ENCODE results near the gene CD22. TPM values are rescaled to one million over a fixed set of nuclear protein-coding genes. Genes with fewer than 3 reads are reported as not detected.

Gene CD22
- total RNA-seq, 4 donors from 2014 or later = 7.2 to 22.8 (median 13.4) TPM

GRCh38 chr19:35313587-35313986, 15.4 kb upstream of the CD22 start:
- DNase-seq (ENCODE audit: low spot score in 2 of 2) = no peak

GRCh38 chr19:35314031-35314430, 15.0 kb upstream of the CD22 start:
- WGBS, 2 donors = 81 to 87% methylated on average over 8 of the region's 8 CpGs

More at GRCh38 chr19:35313587-35313986, 15.4 kb upstream of the CD22 start:
- H3K4me3 ChIP-seq = no peak overlapping the region
- peaks cover 0 to 32% (median 0%) of the 10 kb centered on the region in 4 donors for H3K4me1 ChIP-seq
- TF ChIP-seq EP300 (IDR thresholded peaks at IDR 0.05) (no peak), POLR2A (IDR thresholded peaks at IDR 0.05) (no peak)
- TF ChIP-seq, protein P1, sequence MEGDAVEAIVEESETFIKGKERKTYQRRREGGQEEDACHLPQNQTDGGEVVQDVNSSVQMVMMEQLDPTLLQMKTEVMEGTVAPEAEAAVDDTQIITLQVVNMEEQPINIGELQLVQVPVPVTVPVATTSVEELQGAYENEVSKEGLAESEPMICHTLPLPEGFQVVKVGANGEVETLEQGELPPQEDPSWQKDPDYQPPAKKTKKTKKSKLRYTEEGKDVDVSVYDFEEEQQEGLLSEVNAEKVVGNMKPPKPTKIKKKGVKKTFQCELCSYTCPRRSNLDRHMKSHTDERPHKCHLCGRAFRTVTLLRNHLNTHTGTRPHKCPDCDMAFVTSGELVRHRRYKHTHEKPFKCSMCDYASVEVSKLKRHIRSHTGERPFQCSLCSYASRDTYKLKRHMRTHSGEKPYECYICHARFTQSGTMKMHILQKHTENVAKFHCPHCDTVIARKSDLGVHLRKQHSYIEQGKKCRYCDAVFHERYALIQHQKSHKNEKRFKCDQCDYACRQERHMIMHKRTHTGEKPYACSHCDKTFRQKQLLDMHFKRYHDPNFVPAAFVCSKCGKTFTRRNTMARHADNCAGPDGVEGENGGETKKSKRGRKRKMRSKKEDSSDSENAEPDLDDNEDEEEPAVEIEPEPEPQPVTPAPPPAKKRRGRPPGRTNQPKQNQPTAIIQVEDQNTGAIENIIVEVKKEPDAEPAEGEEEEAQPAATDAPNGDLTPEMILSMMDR (IDR thresholded peaks at IDR 0.05) = no peak
- WGBS, 2 donors = 49 to 52% methylated on average over 7 of the region's 7 CpGs
- H3K36me3 ChIP-seq = peaks cover 0 to 9% (median 0%) of the 10 kb centered on the region in 3 donors
- H3K9me3 ChIP-seq = no peaks in the 10 kb centered on the region
- no peaks in the 10 kb centered on the region for H3K27me3 ChIP-seq
- no peak overlapping the region for H3K27ac ChIP-seq

GRCh38 chr19:35314858-35315470, 14.0 kb upstream of the CD22 start:
- no peak overlapping the region for H3K27ac ChIP-seq
- H3K4me1 ChIP-seq = peaks cover 0 to 25% (median 2%) of the 10 kb centered on the region in 4 donors
- TF ChIP-seq POLR2A (IDR thresholded peaks at IDR 0.05) (no peak), EP300 (IDR thresholded peaks at IDR 0.05) (no peak)
- TF ChIP-seq, protein P1 (IDR thresholded peaks at IDR 0.05) = no peak
- no peak for DNase-seq (ENCODE audit: low spot score in 2 of 2)
- no peaks in the 10 kb centered on the region for H3K27me3 ChIP-seq
- peaks cover 0 to 9% (median 0%) of the 10 kb centered on the region in 3 donors for H3K36me3 ChIP-seq
- H3K4me3 ChIP-seq = no peak overlapping the region
- 75 to 78% methylated on average over 10 of the region's 10 CpGs for WGBS, 2 donors
- no peaks in the 10 kb centered on the region for H3K9me3 ChIP-seq

More at GRCh38 chr19:35314031-35314430, 15.0 kb upstream of the CD22 start:
- H3K27me3 ChIP-seq = no peaks in the 10 kb centered on the region
- H3K9me3 ChIP-seq = no peaks in the 10 kb centered on the region
- TF ChIP-seq, protein P1 (IDR thresholded peaks at IDR 0.05) = no peak
- TF ChIP-seq POLR2A (IDR thresholded peaks at IDR 0.05) = no peak
- TF ChIP-seq EP300 (IDR thresholded peaks at IDR 0.05) = no peak
- peaks cover 0 to 32% (median 0%) of the 10 kb centered on the region in 4 donors for H3K4me1 ChIP-seq
- H3K4me3 ChIP-seq = no peak overlapping the region
- H3K27ac ChIP-seq = no peak overlapping the region
- DNase-seq (ENCODE audit: low spot score in 2 of 2) = no peak
- H3K36me3 ChIP-seq = peaks cover 0 to 9% (median 0%) of the 10 kb centered on the region in 3 donors

- H3K4me3 ChIP-seq = no peak overlapping the region
- H3K36me3 ChIP-seq = peaks cover 0 to 9% (median 0%) of the 10 kb centered on the region in 3 donors
- H3K9me3 ChIP-seq = no peaks in the 10 kb centered on the region
- no peaks in the 10 kb centered on the region for H3K27me3 ChIP-seq
- H3K27ac ChIP-seq = no peak overlapping the region
- 71 to 74% methylated on average over 7 to 9 of the region's 9 CpGs for WGBS, 2 donors
- peaks cover 0 to 17% (median 2%) of the 10 kb centered on the region in 4 donors for H3K4me1 ChIP-seq
- no peak for DNase-seq (ENCODE audit: low spot score in 2 of 2)
- TF ChIP-seq EP300 (IDR thresholded peaks at IDR 0.05) (no peak), POLR2A (IDR thresholded peaks at IDR 0.05) (no peak)
- TF ChIP-seq, protein P1 (IDR thresholded peaks at IDR 0.05) = no peak
Observed at GRCh38 chr19:35315883-35316282, 13.1 kb upstream of the CD22 start.

GRCh38 chr19:35316560-35316959, 12.4 kb upstream of the CD22 start:
- Histone ChIP-seq H3K9me3 (no peaks in the 10 kb centered on the region), H3K27me3 (no peaks in the 10 kb centered on the region), H3K4me1 (peaks cover 0 to 17% (median 2%) of the 10 kb centered on the region in 4 donors), H3K36me3 (peaks cover 0 to 8% (median 0%) of the 10 kb centered on the region in 3 donors), H3K27ac (no peak overlapping the region), H3K4me3 (no peak overlapping the region)
- no peak for DNase-seq (ENCODE audit: low spot score in 2 of 2)
- no peak for TF ChIP-seq EP300 (IDR thresholded peaks at IDR 0.05)
- TF ChIP-seq, protein P1 (IDR thresholded peaks at IDR 0.05) = no peak
- no peak for TF ChIP-seq POLR2A (IDR thresholded peaks at IDR 0.05)
- WGBS, 2 donors = 82 to 88% methylated on average over 9 of the region's 9 CpGs

Data from tibial nerve (tissue), 4 donors.